ENCODE measurements around the gene ABCE1. TPM values are rescaled to one million over a fixed set of nuclear protein-coding genes. Genes with fewer than 3 reads are reported as not detected.

The ABCE1 gene
- total RNA-seq, 1 experiment from 2014 or later = 114 TPM

Other genes starting within 250 kb of the ABCE1 start
- 17.7 to 20.8 TPM (median 18.2 TPM) in 3 replicates for gene ANAPC10, start 115 bp upstream of the ABCE1 start, total RNA-seq (2021)
- 38.7 to 44.6 TPM (median 40.7 TPM) in 3 replicates for gene OTUD4, start 82.3 kb downstream of the ABCE1 start, total RNA-seq (2021)

All from WTC11 (cell line).